NCI-H226 (cell line): ENCODE data around the gene HESX1.

Experiments used
- DNase-seq: peaks from one replicate; pipeline ENCODE4 v3.0.0-alpha.2; 2015

HESX1 gene

DNA sequence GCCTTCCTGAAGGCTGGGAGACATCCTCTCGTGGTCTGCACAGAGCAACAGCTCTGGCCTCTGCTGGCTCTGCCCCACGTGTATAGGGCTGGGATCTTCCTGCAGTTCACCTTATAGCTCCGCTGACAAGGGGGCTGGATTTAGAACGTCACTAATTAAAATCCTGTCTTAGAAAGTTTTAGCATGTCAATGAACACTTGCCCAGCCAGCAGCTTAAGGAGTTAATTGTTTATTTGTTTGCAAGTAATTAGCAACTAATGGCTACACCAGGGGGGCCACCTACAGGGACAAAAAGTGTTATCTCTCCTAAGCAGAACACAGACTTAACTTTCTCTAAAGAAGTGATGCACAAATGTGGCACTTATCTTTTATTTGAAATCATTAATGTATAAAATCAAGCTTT, at the start of gene HESX1:
TSS of gene HESX1 (minus strand) at position 84 of the 403 bp plus-strand sequence. CDS start at position 24, 60 bp downstream.
- no peak for DNase-seq

DNA sequence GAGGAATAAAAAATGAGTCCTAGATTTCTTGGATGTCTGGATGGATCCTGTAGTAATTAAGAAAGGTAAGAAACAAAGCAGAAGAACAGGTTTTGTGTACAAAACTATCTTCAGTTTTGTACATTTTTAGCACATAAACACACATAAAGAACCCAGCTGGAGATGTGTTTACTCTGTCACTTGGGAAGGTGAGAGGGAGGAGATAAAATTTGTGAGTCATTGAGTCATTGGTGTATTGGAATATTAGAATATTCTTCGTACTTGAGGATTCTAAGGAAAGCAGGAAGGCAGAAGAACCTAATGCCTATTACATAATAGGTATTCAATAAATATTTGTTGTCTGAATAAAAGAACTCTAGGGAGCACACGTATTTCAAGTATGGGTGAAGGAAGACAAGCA, 45.2 kb upstream of the HESX1 start:
- no peak for DNase-seq

DNA sequence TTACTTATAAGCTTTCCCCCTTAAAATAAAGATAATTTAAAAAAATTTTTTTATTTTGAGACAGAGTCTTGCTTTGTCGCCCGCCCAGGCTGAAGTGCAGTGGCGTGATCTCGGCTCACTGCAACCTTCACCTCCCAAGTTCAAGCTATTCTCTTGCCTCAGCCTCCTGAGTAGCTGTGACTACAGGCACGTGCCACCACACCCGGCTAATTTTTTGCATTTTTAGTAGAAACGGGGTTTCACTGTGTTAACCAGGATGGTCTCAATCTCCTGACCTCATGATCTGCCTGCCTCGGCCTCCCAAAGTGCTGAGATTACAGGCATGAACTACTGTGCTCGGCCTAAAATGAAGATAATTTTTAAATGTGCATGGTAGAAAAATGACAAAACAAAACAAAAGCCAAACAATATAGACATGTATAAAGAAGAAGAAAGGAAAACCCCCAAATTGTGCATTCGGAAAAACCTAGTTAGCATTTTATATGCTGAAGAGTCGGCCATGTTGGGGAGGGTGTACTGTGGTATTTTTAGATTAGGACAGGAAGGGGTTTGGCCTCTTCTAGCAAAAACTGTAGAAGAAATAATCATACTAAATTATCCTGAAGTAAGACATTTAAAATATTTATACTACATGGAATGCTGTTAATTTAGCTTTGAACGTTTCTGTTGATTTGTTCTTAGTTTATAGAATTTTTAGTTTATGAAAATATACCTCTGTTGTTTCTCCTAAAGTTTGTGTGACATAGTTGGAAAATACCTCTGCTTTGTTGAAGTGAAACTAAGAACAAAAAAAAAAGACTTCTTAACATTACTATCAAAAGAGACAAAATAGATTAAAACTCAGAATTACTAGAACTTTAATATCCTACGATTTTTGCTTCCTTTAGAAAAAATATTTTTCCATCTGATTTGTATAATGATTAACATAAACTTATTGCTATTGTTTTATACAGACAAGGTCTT, 35.1 kb upstream of the HESX1 start:
- no peak for DNase-seq

DNA sequence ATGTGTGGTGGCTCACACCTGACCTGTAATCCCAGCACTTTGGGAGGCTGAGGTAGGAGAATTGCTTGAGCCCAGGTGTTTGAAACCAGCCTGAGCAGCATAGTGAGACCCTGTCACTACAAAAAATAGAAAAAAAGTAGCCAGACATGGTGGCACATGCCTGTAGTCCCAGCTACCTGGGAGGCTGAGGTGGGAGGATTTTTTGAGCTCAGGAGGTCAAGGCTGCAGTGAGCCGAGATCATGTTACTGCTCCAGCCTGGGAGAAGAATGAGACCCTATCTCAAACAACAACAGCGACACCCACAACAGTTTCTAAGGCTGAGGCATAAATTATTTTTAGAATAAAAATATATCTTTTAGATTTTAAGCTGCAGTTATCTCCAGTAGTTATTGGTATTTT, 34.0 kb upstream of the HESX1 start:
- no peak for DNase-seq

DNA sequence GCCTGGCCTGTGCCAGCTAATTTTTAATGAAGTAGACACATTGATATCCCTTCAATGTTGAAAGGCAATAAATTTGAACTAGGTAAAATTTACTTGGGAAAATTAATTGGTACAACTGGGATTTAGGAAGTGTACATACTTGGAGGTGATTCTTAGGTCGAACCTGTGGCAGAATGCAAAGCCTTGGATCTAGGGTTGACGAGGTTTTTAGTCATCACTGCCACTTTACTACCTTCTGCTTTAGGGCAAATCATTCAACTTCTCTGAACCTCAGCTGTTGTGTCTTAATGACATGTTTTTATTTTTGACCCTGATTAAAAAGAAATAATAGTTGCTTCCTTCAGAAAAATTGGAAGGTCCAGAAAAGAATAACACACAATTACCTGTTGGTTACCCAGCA, 30.2 kb upstream of the HESX1 start:
- DNase-seq = no peak

DNA sequence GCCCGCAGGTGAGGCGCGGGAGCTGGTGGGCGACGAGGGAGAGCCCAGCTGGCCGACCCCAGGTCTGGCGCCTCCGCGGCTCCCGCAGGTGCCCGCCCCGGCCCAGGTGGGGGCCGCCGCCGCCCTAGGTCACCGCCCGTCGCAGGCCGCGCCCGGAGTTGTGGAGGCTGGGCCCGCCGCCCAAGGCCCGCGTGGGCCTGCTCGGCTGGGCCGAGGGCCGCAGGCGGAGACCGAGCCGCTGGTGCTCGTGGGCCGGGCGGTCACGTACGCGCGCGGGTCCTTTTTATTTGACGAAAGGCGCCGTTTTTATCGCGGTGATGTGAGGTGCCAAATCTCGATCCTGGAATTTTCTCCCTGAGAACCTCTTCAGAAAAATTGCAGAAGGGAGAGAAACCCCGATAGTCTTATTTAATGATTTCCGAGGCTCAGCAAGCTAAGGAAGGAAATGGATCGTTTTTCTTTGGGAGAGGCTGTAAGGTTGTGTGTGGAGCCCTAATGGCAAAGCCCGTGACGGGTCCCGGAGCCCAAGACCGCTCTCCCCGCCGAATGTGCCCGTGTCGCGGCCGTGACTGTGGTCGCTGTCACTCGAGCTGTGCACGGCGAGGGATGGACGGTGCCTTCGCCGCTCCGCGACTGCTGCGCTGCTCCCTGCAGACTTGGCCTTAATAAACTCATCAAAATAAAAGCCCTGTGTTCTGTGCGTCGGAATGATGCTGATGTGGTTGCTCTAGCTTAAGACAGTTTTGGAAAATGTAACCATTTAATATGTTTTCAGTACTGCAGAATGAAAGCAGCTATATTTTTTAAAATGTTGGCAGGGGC, 28.4 kb upstream of the HESX1 start:
- no peak for DNase-seq

DNA sequence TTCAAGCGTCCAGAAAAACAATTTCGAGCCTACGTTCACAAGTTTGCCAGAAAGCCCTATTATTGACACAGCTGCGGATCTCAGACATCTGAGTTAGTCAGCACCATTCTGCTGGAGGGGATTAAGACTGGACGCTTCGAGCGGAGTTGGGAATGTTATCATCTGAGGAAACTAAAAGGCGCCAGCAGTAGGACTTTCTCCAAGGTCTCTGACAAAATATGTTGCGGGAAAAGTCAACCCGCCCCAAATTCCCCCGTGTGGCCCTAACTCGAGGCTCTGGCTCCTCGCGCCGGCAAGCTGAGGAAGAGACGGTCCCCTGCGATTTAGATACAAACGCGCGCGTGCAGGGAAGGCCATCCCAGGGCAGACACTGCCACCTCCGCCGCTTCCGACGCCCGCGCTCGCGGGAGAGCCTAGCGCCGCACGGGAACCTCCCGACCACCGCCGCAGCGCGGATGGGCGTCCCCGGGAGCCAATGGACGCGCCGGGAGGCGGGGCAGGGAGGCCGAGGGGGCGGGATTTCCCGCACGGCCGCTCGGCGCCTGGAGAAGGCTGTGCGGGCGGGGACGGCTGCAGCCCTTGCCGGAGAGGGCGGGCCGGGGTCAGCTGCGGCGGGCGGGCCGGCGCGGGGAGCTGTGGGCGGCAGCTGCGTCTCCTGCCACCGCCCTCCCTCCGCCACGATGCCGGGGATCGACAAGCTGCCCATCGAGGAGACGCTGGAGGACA, 27.6 kb upstream of the HESX1 start, which contains the start of gene APPL1:
TSS of gene APPL1 (plus strand) at position 526 of the 726 bp plus-strand sequence. CDS start at position 681, 155 bp downstream.
- DNase-seq = peak; percentile 85

DNA sequence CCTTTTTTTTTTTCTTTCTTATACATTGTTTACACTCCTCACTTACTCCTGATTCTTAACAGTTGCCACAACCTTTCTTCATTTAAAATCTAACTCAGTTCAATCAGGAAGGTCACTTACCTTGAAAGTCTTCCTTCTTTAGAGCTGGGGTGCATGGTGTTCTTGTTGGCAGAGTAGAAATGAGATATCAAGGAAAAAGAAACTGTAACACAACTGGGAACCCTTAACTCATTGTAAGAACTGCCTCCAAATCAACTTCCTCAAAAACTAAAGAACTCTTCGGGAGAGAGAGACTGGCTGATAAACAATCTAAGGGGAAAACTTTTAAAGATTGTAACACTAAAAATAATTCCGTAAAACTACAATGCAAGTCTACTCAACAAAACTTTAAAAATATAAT, 26.4 kb upstream of the HESX1 start:
- no peak for DNase-seq

DNA sequence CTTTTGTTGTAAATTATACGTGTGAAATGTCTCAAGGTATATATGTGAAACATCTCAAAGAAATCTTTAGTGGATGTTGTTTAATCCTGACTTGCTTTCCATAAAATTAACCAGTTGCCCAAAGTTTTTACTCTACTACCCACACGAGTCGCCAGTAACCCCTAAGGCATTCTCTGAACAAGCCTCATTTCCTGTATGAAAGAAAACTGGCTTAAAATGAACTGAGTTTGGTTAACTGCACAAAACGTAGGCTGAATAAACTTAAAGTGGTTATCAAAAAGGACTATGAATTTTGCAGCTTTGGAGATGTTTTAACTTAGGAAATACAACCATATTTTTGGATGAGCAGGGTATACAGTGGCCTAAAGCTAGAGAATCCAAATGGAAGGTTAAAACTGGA, 25.1 kb upstream of the HESX1 start:
- DNase-seq = no peak

DNA sequence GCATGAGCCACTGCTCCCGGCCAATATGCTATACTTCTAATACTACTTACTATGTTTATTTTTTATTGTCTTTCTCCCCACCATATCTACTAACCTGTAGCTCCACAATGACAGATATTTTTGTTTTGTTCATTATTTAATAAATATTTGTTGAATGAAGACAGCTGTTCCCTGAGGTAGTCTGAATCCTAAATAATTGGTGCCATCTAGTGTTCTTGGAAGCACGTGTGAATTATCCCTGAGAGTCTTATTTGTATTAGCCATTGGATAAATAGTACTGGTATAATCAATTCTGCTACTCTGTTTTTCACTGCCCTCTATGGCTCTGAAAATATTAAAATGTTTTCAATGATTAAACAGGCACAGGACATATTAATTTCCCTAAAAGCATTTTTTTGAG, 22.1 kb upstream of the HESX1 start:
- no peak for DNase-seq

DNA sequence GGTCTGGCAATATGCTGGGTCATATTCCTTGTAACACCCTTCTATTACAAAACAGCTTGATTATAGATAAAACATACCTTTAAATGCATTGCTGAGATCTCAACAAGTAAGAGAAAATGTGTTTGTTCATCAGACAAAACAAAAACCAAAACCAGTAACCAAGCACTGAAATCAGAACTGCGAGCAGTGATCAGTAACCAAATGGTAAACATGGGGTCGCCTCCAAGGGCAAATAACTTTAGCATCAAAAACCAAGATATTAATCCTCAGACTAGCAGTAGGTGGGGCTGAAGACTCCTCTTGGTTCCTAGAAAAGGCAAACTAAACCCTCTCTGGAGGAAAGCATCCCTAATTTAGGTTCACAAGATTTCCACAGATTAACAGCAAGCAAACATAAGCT, 6.6 kb upstream of the HESX1 start:
- no peak for DNase-seq

DNA sequence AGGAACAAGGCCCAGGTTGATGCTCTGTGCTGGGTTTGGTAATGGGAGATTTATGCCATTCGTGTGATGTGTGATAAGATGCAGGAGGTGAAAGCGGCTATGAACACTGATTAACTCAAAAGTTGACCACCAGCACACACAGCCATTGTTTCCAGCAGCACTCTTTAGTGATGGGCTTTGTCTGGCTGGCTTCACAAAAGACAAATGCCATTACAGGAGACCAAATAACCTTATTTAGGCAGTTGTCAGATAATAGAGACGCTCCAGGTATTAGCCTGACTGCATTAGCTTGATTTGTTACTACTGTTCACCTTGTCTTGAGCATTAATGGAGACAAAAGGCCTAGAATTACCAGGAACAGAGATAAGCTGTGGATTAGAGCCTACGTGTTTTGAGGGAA, 5.1 kb downstream of the HESX1 start:
- no peak for DNase-seq

DNA sequence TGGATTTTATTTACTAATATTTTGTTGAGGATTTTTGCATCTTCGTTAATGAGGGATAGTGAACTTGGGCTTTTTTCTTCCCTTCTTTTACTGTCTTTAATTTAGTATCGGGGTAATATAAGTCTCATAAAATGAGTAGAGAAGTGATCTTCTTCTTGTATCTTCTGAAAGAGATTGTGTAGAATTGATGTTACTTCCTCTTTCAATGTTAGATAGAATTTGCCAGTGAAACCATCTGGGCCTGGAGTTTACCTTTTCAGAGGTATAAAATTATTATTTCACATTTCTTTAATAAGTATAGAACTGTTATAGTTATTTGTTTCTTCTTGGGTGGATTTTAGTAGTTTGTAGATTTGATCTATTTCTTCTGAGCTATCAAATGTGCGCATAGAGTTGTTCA, 7.8 kb downstream of the HESX1 start:
- no peak for DNase-seq

DNA sequence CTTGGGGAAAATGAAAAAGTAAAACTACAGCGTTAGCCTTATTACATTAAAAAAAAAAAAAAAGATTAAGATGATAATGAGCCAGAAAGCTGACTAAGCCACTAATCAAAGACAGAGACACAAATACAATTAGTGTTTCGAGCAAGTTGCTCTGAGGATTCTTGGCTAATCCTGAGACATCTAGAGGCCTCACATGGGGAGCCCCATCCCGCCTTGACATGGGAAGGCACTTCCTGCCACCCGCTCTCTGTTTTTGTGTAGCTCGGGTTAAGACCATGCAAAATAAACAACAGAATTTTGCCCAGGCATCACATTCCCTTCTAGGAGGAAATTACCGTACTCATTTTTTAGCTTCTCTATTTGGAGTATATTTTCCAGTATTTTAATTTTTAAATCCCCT, 15.3 kb downstream of the HESX1 start:
- DNase-seq = no peak

DNA sequence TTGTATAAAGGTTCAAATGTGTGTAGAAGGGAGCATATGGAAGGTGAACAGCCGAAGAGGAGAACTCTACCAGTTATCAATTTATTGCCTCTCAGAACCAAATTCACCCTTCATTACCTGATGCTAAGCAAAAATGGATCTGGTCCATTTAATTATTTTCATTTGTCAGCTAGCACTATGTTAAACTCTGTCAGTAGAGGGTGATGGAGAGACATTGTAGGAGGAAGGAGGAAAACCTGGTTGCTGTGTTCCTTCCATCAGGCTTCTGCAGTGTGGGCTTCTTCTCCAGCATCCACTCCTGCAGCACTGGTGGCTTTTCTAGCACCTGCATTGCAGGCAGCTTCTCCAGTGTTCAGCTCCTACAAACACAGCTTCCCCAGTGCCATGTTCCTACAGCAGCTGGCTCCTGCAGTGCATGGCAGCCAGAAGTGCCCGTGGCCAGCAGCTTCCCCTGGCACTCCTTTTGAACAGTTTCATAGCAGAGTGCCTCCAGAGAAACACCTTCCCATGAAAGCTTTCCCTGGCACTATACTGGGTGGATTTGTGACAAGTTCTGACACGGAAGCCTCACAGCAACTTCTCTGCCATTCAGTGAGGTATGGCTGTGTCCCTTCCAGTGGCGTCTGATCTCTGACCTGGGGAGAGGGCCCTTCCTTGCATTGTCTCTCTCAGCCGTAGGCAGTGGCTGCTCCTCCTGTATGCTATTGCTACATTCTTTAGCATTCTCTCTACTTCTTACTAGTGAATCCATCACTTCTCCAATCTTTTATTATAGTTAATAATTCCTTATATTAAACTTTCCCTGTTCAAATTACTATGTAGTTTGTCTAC, 20.0 kb downstream of the HESX1 start:
- no peak for DNase-seq

DNA sequence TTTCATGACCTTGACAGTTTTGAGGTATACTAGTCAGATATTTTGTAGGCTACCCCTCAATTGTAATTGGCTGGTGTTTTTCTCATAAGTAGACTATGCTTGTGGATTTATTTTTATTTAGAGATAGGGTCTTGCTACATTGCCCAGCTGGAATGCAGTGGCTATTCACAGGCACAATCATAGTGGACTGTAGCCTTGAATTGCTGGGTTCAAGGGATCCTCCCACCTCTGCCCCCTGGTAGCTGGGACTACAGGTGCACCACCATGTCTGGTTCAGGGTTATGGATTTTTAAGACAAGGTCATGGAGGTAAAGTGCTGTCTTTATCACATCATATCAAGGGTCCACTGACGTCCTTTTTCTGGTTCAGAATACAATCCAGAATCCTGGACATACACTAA, 23.7 kb downstream of the HESX1 start:
- no peak for DNase-seq

DNA sequence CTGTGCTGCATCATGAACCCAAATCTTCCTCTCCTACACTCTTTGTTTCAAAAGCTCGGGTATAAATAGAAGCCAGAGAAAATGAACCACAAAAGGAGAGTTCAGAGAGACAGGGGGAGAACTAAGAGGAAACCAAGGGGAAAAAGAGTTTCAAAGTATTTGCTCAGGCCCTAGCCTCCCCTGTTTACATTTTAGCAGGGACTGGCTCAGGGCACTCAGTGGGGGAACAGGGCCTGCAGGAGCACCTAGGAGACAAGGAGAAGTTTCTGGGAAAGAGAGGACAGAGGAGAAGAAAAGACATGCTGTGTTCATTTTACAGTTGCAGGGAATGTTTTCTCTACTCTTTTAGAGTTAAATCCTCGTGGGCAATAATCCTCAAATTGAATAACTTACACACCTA, 26.1 kb downstream of the HESX1 start:
- no peak for DNase-seq

DNA sequence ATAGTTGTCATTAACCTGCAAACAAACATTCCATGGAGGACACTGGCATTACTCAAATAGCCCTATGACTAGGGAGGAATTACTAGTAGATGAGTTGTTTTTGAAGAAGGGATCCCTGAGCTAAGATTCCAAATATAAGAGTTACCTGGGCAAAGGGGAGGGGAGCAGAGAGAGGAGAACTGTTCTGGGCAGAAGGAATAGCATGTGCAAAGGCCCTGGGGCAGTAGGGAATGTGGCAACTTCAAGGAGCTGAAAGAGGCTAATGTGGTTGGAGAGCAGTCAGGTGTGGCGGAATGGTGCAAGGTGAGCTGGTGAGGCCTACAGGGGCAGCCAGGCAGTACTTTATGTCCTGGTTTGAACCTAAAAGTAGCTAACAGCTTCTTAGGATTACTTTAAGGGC, 28.8 kb downstream of the HESX1 start:
- DNase-seq = no peak

DNA sequence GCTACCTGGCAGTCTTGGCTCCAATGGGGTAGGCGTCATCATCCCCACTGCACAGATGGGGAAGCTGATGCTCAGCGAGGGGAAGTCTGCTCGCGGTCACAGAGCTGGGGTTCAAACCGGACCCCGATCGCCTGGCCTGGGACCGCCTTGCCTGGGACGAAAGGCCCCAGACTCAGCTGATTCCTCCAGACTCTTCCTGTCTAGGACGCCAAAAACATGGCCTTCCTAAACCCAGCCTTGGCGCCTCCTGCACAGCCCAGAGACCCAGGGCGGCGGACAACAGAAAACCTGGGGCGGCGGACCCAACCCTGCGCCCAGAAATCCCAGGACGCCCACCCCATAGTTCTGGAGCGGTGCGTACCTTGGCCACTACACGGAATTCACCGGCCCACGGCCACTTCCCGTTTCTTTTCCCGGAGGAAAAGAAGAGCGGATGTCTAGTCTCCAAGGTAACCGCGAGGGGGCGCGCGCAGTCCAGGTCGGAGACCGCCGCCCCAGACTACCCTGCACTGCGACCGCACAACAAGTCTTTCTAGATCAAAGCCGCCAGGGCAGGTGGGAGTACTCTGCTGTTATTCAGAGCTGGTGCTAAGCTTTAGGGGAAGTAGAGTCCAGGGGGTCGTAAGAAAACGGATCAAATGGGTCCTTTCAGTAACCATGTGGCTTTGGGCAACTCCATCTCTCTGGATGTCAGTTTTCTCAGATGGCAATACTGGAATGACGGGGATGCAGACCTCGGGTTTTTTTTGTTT, 29.7 kb downstream of the HESX1 start:
- peak; percentile 44 for DNase-seq

DNA sequence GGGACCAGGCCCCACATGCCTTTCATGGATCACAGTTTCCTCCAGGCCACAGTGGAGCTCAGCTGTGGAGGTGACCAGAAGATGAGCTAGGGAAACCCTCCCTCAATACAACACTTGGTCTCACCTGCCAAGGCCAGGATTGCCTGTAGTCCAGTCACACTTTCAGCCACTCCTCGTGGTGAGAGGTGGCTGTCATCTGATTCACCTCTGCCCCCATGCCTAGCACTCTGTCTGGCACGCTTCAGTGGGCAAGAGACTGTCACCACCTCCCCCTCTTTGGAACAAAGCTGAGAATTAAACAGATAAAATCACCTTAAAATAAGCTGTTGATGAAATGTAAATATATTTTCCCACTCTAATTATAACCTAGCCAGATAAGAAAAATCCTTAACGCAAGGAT, 30.7 kb downstream of the HESX1 start:
- no peak for DNase-seq

DNA sequence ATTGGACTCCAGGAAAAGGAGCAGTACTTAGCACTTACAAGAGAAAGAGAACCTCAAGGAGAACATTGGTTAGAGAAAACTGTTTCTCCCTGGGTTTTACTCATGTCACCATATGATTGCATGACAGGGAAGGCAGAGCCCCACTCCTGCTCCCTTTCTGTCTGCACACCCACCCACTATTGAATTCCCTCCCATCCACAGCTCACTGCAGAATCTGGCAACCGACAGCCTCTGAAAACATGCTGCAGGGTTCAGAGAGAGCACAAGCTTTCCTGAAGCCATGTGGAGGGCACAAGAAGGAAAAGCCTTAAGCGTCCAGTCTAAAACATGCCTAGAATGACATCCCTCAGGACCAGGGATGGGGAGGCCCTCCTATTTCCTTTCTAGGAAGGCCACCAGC, 31.6 kb downstream of the HESX1 start:
- DNase-seq = no peak

DNA sequence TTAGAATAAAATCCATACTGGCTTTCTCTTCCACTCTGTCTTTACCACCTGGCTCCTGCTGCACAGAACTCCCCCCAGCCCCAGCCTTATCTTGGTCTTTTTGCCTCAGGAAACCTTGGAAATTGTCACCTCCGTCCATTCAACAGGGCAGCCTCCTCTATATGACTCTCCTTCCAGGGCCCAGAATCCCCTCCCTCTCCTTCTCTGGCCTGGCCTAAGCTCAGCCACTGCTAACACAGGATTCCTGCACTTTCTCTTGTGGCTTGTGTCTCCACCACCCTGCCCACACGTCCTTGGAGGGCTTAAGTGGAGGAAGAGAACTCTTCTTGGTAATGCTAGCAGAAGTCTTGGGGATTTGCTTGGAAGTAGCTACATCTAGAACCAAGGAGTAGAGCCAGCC, 33.1 kb downstream of the HESX1 start:
- no peak for DNase-seq
